Neural cell (in vitro differentiated cells): ENCODE data around the gene SYCN. TPM values are rescaled to one million over a fixed set of nuclear protein-coding genes. Genes with fewer than 3 reads are reported as not detected.

Experiments used
- H2AFZ ChIP-seq: fragments of 200-600, 300-800 bp; sonication (generic), shearing (Covaris generic); 2 replicates; pipeline ENCODE4 v1.6.0; 2014; ENCODE audit warnings: low read depth, mild to moderate bottlenecking, antibody characterized with exemption, low read length, moderate library complexity
- H3F3A ChIP-seq: fragments of 200-600 bp; shearing (Covaris generic); 2 replicates; pipeline ENCODE4 v1.6.1; 2016; ENCODE audit warnings: mild to moderate bottlenecking, moderate library complexity, mixed read lengths, antibody characterized with exemption, low read length; ENCODE audit not compliant: insufficient read depth, poor library complexity, severe bottlenecking
- H3K27ac ChIP-seq: fragments of 200-600, 300-800 bp; sonication (generic), shearing (Covaris generic); 2 replicates; pipeline ENCODE4 v1.5.1; 2014; ENCODE audit warnings: mild to moderate bottlenecking, low read length, moderate library complexity
- H3K27me3 ChIP-seq: fragments of 300-800, 200-600 bp; sonication (generic), shearing (Covaris generic); 2 replicates; pipeline ENCODE4 v1.6.0; 2014; ENCODE audit warnings: mild to moderate bottlenecking, low read depth, low read length, moderate library complexity; ENCODE audit not compliant: insufficient read depth
- H3K36me3 ChIP-seq: fragments of 300-800, 200-600 bp; sonication (generic), shearing (Covaris generic); 2 replicates; pipeline ENCODE4 v1.5.1; 2014; ENCODE audit warnings: mild to moderate bottlenecking, antibody characterized with exemption, low read length, moderate library complexity; ENCODE audit not compliant: insufficient read depth
- H3K4me2 ChIP-seq: fragments of 300-800, 200-600 bp; sonication (generic), shearing (Covaris generic); 2 replicates; pipeline ENCODE4 v1.6.0; 2014; ENCODE audit warnings: mild to moderate bottlenecking, low read length
- H3K4me3 ChIP-seq: fragments of 300-800, 200-600 bp; sonication (generic), shearing (Covaris generic); 2 replicates; pipeline ENCODE4 v1.5.1; 2014; ENCODE audit warnings: mild to moderate bottlenecking, low read length, moderate library complexity
- H3K79me2 ChIP-seq: fragments of 200-600 bp; shearing (Covaris generic); replicated peaks from 2 replicates; pipeline ENCODE4 v1.6.0; 2014; ENCODE audit warnings: mild to moderate bottlenecking, low read length, moderate library complexity; ENCODE audit not compliant: insufficient read depth
- H3K9ac ChIP-seq: fragments of 300-800, 200-600 bp; sonication (generic), shearing (Covaris generic); 2 replicates; pipeline ENCODE4 v1.6.1; 2016; ENCODE audit warnings: mild to moderate bottlenecking, low read length, mixed read lengths
- H3K9me2 ChIP-seq: fragments of 200-600 bp; shearing (Covaris generic); 2 replicates; pipeline ENCODE4 v1.6.1; 2016; ENCODE audit warnings: mild to moderate bottlenecking, low read length, mixed read lengths; ENCODE audit not compliant: insufficient read depth
- H3K9me3 ChIP-seq: fragments of 200-600, 300-800 bp; sonication (generic), shearing (Covaris generic); 2 replicates; pipeline ENCODE4 v1.6.1; 2016; ENCODE audit warnings: mild to moderate bottlenecking, mixed run types, low read length, moderate library complexity, mixed read lengths
- H4K20me1 ChIP-seq: fragments of 200-600 bp; shearing (Covaris generic); 2 replicates; pipeline ENCODE4 v1.6.1; 2016; ENCODE audit warnings: mild to moderate bottlenecking, mixed run types; ENCODE audit not compliant: insufficient read depth
- CTCF ChIP-seq: fragments of 450-650 bp; IDR thresholded peaks from 2 replicates; pipeline ENCODE4 v1.5.1; 2014; ENCODE audit warnings: antibody characterized with exemption, mild to moderate bottlenecking, moderate library complexity; ENCODE audit not compliant: poor library complexity, severe bottlenecking
- EP300 ChIP-seq: fragments of 450-650 bp; conservative IDR thresholded peaks from 2 replicates; pipeline ENCODE4 v1.6.1; 2014; ENCODE audit warnings: antibody characterized with exemption, mild to moderate bottlenecking, moderate library complexity; ENCODE audit not compliant: poor library complexity, severe bottlenecking
- EZH2 ChIP-seq: fragments of 200-600, 300-800 bp; shearing (Covaris generic), sonication (generic); IDR thresholded peaks from 2 replicates; pipeline ENCODE4 v1.6.1; 2014; ENCODE audit warnings: antibody characterized with exemption, low read length, borderline replicate concordance, mild to moderate bottlenecking; ENCODE audit not compliant: insufficient read depth, poor library complexity, severe bottlenecking
- MXI1 ChIP-seq: fragments of 450-650 bp; conservative IDR thresholded peaks from 2 replicates; pipeline ENCODE4 v1.6.1; 2014; ENCODE audit warnings: antibody characterized with exemption, mild to moderate bottlenecking; ENCODE audit not compliant: poor library complexity, severe bottlenecking
- POLR2AphosphoS5 ChIP-seq: IDR thresholded peaks from 2 replicates; pipeline ENCODE4 v1.6.1; 2012
- RAD21 ChIP-seq: fragments of 450-650 bp; conservative IDR thresholded peaks from 2 replicates; pipeline ENCODE4 v1.6.1; 2014; ENCODE audit warnings: antibody characterized with exemption, mild to moderate bottlenecking, moderate library complexity
- REST ChIP-seq: IDR thresholded peaks from 2 replicates; pipeline ENCODE4 v1.6.1; 2012; ENCODE audit warnings: borderline replicate concordance
- SMC3 ChIP-seq: fragments of 450-650 bp; conservative IDR thresholded peaks from 2 replicates; pipeline ENCODE4 v1.6.1; 2014; ENCODE audit warnings: antibody characterized with exemption, mild to moderate bottlenecking, moderate library complexity; ENCODE audit not compliant: poor library complexity
- TAF1 ChIP-seq: IDR thresholded peaks from 2 replicates; pipeline ENCODE4 v1.6.1; 2012; ENCODE audit warnings: low read depth
- polyA plus RNA-seq: library from polyadenylated mRNA; depleted of rRNA; stranded (reverse); fragments of >200 nt; gene quantifications from 2 replicates; pipeline ENCODE4 v1.2.3, GENCODE V29; 2014

Gene SYCN
- polyA plus RNA-seq, 1 donor from 2014 or later: not detected

GRCh38 chr19:39155114-39155700 is 48.9 kb downstream of the SYCN start:
- Histone ChIP-seq H3K36me3 (no peaks in the 10 kb centered on the region), H3K79me2 (no peaks in the 10 kb centered on the region)

GRCh38 chr19:39154629-39155100 is 49.4 kb downstream of the SYCN start:
- H4K20me1 ChIP-seq: no peaks in the 10 kb centered on the region
- no peaks in the 10 kb centered on the region for H3K9me2 ChIP-seq
- no peak overlapping the region for H3K4me2 ChIP-seq
- H3K27ac ChIP-seq: no peak overlapping the region
- no peak overlapping the region for H3K9ac ChIP-seq
- no peaks in the 10 kb centered on the region for H3K9me3 ChIP-seq
- no peak overlapping the region for H2AFZ ChIP-seq
- no peak overlapping the region for H3K4me3 ChIP-seq
- H3K79me2 ChIP-seq: no peaks in the 10 kb centered on the region
- no peaks in the 10 kb centered on the region for H3K27me3 ChIP-seq
- no peaks in the 10 kb centered on the region for H3K36me3 ChIP-seq
- H3F3A ChIP-seq: no peaks in the 10 kb centered on the region
- TF ChIP-seq EZH2 (no peak), CTCF (no peak), MXI1 (no peak), EP300 (no peak), POLR2AphosphoS5 (no peak), RAD21 (no peak)

More at GRCh38 chr19:39155114-39155700, 48.9 kb downstream of the SYCN start:
- Histone ChIP-seq H3K4me2 (no peak overlapping the region), H3K27me3 (no peaks in the 10 kb centered on the region), H2AFZ (no peak overlapping the region), H3K9ac (no peak overlapping the region), H3K9me3 (no peaks in the 10 kb centered on the region), H3K27ac (no peak overlapping the region), H3K4me3 (no peak overlapping the region), H3F3A (no peaks in the 10 kb centered on the region), H4K20me1 (no peaks in the 10 kb centered on the region), H3K9me2 (no peaks in the 10 kb centered on the region)
- TF ChIP-seq REST: no peak
- no peak for TF ChIP-seq RAD21
- no peak for TF ChIP-seq POLR2AphosphoS5
- TF ChIP-seq EZH2: no peak
- TF ChIP-seq MXI1: no peak
- no peak for TF ChIP-seq CTCF
- TF ChIP-seq SMC3: no peak
- no peak for TF ChIP-seq TAF1
- TF ChIP-seq EP300: no peak
